Measurements from ENCODE around the gene ANO10.
"Not testable (repeated sequence)": the region's sequence is repeated elsewhere in the genome, so short reads cannot be mapped to it uniquely, and the experiment has no call there.

Gene ANO10
- total RNA-seq: 7.5 to 7.8 reads per million in 2 donors

- DNase-seq: peak; percentile 86 to 96 (median 93)
These were observed at the start of gene ANO10 for GRCh38 chr3:43621656-43622432. Gene ANO10, minus strand, starts transcription at chr3:43622011. Its CDS starts 16,159 bp downstream, at chr3:43605852.

GRCh38 chr3:43670635-43671522 is 49.1 kb upstream of the ANO10 start:
- DNase-seq: no peak

GRCh38 chr3:43665011-43665410 is 43.2 kb upstream of the ANO10 start:
- not testable (repeated sequence) for DNase-seq

- DNase-seq: not testable (repeated sequence)
These were observed 39.6 kb upstream of the ANO10 start for GRCh38 chr3:43661376-43661775.

GRCh38 chr3:43659250-43659880 is 37.6 kb upstream of the ANO10 start:
- no peak for DNase-seq

- not testable (repeated sequence) for DNase-seq
These were observed 34.6 kb upstream of the ANO10 start for GRCh38 chr3:43656390-43656789.

- DNase-seq: no peak
These were observed 28.5 kb upstream of the ANO10 start for GRCh38 chr3:43650345-43650744.

- no peak for DNase-seq
These were observed 27.7 kb upstream of the ANO10 start for GRCh38 chr3:43649365-43649968.

- DNase-seq: no peak
These were observed 27.1 kb upstream of the ANO10 start for GRCh38 chr3:43648957-43649356.

GRCh38 chr3:43647331-43648166 is 25.7 kb upstream of the ANO10 start:
- DNase-seq: no peak

- no peak for DNase-seq
These were observed 22.6 kb upstream of the ANO10 start for GRCh38 chr3:43644443-43644842.

GRCh38 chr3:43641306-43642114 is 19.7 kb upstream of the ANO10 start:
- DNase-seq: no peak

- no peak for DNase-seq
These were observed 18.9 kb upstream of the ANO10 start for GRCh38 chr3:43640681-43641080.

GRCh38 chr3:43638594-43639447 is 17.0 kb upstream of the ANO10 start:
- peak in 2 of 5 experiments; percentile 3 to 47 for DNase-seq

- DNase-seq: no peak
These were observed 15.9 kb upstream of the ANO10 start for GRCh38 chr3:43637702-43638101.

- no peak for DNase-seq
These were observed 11.2 kb upstream of the ANO10 start for GRCh38 chr3:43632986-43633385.

- no peak for DNase-seq
These were observed 10.5 kb upstream of the ANO10 start for GRCh38 chr3:43632269-43632733.

- DNase-seq: no peak
These were observed 7.9 kb upstream of the ANO10 start for GRCh38 chr3:43629741-43630140.

GRCh38 chr3:43629257-43629656 is 7.4 kb upstream of the ANO10 start:
- no peak for DNase-seq

- peak in 2 of 5 experiments; percentile 3 to 57 for DNase-seq
These were observed 5.5 kb upstream of the ANO10 start for GRCh38 chr3:43627360-43627759.

Measured in T-helper 2 cell (primary cell).